Measurements from ENCODE around the gene ABTB2.

Gene ABTB2

DNA sequence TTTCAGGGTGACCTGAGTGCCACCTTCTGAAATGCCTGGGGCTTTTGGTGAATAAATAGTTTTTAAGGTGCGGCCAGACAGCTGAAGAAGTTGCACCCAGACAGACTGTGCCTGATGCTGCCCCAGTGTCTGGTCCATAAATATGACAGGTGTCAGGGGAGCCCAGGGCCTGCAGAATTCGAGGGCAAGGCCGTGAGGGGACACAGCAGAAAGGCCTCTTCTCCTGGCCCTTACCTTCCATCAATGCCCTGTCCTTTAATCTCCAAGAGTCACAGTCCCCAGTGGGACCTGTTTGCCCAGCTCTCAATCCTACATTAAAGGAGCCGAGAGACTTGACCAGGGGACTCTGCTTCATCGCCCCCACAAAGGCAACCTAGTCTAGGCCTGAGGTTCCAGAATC is 206.6 kb downstream of the ABTB2 start:
- DNase-seq (ENCODE audit: low spot score): no peak

GRCh38 chr11:34150494-34151151 is 207.2 kb downstream of the ABTB2 start:
- DNase-seq (ENCODE audit: low spot score): no peak

DNA sequence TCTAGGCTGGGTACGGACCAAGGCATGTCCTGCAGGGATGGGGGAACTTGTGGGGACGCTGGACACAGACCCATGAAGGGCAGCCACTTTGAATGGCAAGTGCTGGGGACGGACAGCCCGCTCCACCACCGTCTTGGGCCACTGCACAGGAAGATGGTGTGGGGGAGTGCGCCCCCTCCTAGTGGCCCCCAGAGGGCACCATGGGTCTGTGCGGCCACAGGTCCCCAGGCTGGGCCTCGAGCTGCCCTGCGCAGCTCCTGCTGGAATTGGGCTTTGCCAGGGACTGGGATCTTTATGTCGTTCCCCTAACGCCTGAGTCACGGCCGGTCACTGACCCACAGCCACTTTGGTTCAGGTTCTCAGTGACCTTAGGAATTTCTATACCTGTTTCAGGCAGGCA is 208.0 kb downstream of the ABTB2 start:
- DNase-seq (ENCODE audit: low spot score): no peak

DNA sequence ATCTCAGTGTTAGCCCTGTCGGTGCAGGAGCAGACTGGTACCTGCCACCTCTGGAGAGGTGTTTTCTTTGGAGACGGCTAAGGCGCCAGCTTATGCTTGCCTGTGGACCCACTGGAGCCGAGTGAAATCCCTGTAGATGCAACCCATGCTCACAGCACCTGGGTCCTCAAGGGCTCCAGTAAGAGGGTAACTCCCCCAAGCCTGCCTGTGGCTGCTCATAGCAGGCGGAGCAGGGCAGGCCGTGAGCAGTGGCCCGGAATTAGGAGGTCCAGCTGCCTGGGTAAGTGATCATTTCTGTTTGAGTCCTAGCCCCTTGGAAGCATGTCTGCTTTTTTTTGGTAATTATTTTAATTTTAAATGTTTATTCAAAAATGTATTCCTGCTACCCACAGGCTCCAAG is 208.5 kb downstream of the ABTB2 start:
- DNase-seq (ENCODE audit: low spot score): no peak

GRCh38 chr11:34148504-34149165 is 209.2 kb downstream of the ABTB2 start:
- no peak for DNase-seq (ENCODE audit: low spot score)

GRCh38 chr11:34147581-34147980 is 210.2 kb downstream of the ABTB2 start:
- DNase-seq (ENCODE audit: low spot score): no peak

DNA sequence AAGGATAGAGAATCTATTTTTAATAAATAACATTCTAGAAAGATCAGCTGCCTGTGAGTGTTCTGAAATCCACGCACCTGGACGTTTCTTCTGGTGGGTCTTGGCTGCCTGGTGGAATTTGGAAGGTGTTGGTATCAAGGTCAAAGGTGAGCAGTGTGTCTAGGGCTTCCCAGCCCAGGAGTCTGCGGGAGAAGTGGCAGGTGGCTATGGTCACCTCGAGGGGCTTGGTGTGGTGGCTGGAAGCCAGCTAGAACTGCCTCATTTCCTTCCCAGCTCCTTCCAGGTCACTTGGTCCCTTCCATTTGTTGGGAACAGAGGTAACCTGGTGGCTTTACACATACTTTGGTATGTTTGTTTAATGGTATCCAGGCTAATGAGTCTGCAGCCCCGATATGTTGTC is 210.9 kb downstream of the ABTB2 start:
- no peak for DNase-seq (ENCODE audit: low spot score)

DNA sequence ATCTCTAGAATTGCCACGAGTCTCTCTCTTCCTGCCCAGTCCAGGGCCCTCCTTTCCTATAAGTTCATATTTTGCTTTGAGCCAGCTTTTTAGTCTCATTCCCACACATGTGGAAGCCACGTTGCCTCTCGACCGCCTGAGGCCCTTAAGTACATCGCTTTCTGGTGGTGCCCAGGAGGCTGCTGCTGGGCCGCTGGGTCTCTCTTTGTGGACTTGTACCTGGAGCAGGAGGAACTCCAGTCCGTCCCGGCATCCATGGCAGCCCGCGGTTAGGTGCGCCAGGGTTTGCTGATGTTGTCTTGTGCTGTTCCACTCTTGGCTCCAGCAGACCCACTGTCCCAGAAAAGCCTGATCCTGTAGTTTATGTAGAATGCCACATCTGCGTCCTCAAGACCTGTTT is 211.4 kb downstream of the ABTB2 start:
- DNase-seq (ENCODE audit: low spot score): no peak

DNA sequence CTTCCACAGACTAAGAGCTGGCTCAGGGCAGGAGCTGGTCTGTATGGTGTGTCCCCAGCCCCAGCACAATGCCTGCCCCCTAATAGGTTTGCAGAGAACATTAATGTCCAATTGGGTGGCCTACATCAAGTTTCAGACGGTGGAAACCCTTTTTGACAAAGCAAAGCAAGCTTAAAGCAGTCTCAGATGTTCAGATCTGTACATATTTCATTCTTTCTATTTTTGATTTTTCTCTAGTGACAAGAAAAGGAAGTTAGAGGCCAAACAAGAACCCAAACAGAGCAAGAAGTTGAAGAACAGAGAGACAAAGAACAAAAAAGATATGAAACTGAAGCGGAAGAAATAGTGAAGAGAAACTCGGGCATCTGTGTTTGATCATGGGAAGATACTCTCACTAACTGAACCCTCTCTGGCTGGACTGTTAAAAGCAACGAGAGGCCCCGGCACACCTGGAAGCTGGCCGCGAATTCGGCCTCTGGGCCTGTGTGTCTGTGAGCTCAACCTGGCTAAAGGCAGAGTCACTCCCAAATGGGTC is 211.9 kb downstream of the ABTB2 start:
- DNase-seq (ENCODE audit: low spot score): no peak

DNA sequence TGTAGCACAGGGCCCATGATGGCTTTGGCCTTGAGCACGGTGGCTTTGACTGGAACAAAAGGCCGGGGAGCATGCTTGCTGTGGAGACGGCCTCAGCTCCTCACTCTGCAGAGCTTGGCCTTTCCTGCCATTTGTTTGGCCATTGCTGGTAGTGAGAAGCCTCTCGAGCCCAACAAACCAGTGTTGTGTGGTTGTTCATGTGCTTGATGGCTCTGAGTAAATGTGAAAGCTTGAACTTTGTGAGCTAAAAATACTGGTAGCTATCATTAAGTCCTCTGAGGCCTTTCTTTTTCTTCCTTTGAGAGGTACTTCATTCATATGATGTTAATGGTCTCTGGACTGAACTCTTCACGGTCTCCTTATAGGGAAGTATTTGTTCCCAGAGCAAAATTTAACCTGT is 212.7 kb downstream of the ABTB2 start:
- DNase-seq (ENCODE audit: low spot score): no peak

- no peak for DNase-seq (ENCODE audit: low spot score)
These were observed 214.8 kb downstream of the ABTB2 start for GRCh38 chr11:34143048-34143447.

DNA sequence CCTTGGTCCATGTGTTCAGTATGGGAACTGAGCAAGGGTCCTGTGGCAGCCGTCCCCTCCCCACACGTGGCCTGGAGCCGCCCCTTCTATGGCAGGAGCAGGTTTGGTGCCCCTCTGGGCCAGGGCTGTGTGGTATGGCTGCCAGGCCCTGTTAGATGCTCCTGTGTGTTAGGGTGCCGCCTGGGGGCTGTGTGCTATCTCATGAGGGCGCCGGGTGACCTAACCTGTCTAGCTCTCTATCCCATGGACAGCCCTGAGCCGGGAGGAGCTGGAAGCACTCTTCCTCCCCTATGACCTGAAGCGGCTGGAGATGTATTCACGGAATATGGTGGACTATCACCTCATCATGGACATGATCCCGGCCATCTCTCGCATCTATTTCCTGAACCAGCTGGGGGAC is 217.7 kb downstream of the ABTB2 start:
- DNase-seq (ENCODE audit: low spot score): no peak

DNA sequence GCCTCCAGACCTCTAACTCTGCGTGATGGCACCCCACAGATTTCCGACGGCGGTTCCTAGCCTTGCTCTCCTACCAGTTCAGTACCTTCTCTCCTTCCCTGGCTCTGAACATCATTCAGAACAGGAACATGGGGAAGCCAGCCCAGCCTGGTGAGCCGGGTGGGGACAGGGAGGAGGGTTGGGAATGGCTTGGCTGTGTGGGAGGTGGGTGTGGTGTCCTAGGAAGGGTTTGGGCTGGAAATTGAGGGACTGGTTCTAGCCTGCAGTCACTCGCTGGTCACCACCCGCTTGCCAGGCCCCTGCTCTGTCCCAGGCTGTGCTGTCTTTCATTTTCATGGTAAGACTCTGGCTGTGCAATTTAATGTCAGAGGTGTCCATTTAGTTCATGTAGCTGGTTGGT is 218.5 kb downstream of the ABTB2 start:
- DNase-seq (ENCODE audit: low spot score): no peak

GRCh38 chr11:34136420-34136819 is 221.4 kb downstream of the ABTB2 start:
- no peak for DNase-seq (ENCODE audit: low spot score)

DNA sequence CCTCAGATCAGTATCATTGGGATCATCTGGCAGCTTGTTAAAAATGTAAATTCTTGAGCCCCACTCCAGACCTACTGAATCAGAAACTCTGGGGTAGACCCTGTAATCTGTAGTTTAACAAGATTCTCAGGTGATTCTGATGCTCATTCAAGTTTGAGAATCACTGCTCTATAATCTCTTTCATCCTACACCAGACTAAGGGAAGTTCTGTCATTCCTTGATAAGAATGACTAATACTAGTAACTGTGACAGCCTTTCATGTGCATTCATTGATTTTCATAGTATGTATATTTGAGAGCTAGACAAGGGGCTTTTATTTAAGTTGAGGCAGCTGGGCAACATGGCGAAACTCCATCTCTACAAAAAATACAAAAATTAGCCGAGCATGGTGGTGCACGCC is 222.4 kb downstream of the ABTB2 start:
- DNase-seq (ENCODE audit: low spot score): no peak

DNA sequence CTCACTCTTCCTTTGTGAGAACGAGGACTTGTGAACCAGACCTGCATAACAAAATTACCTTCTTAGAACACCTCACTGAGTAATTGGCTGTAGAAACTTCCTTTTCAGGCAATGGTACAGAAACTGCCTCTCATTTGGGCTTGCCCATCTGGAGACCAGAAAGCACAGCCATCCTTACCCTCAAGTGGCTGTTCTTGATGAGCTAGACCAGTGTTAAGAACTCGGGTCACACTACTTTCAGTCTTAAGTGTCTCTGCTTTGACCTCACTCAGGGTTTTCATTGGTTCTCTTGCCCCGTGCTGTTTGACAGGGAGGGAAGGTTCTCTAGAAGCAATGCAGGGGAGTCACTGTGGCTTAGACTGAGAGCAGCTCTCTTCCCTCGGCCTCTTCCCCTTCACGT is 223.0 kb downstream of the ABTB2 start:
- no peak for DNase-seq (ENCODE audit: low spot score)

- no peak for DNase-seq (ENCODE audit: low spot score)
These were observed 225.4 kb downstream of the ABTB2 start for GRCh38 chr11:34132261-34132965.

- no peak for DNase-seq (ENCODE audit: low spot score)
These were observed 229.0 kb downstream of the ABTB2 start for GRCh38 chr11:34128824-34129223.

DNA sequence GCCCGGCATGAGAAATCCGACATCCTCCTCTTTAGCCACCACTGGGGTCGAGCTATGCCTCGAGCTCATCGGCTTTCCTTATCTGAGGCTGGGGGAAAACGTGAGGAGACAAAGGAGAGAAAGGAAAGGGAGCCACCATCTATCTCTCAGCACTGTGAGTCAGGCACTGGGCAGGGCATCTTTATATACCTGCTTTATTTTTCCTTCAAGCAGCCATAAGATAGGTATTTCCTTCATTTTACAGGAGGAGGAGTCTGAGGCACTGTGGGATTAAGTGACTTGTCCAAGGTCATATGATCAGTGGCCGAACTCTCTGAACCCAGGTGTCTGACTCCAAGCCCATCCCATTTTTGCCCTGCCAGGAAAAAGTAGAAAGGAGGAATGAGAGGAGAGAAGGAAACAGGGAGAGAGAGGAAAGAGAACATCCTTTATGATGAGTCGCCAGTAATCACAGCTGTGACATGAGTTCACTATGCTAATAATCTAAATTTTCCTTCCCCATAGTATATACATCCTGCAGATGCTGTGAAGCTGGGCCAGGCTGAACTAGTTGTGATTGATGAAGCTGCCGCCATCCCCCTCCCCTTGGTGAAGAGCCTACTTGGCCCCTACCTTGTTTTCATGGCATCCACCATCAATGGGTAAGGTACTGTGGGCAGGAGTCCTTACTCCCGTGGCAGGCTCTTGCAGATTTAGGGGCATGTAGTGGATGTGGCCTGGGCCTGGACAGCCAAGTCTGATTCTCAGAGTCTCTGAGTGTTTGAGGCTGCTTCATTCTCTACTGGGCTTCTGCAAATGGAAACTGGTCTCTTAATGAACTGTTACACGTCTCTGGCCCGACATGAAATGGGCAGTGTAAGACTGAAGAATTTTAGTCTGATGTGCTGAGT is 230.6 kb downstream of the ABTB2 start:
- DNase-seq (ENCODE audit: low spot score): no peak

DNA sequence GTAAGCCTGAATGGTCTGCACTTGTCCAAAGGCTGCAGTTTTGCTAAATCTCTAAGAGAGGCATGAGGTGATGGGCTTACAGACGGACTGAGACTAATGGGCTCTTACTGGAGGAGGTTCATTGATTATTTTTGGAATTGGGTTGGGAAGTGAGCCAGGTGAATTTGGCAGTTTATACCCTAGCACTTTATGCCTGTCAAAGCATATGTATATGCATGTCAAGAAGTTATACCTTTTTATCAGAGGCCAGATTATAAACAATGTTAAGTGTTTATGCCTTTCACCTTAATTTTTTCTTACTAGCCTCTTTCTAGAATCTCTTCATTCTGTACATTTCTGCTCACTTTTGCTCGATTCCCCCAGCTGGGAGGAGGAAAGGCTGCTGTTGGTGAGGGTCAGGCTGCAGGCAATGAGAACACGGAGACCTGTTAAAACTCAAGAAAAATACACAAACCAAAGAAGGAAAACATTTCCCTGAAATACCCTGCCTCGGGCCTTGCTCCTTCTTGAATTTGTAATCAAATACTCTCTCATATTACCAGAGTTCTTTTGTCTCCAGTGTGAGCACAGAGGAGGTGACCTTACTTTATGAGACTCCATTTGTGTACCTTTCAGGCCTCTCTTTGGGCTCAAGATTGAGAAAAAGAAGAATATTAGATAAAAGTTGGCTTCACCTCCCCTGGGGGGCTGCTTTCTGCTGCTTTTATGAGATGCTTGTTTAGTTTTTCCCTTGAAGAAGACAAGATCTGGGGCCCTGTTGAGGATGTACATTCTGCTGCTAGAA is 232.7 kb downstream of the ABTB2 start:
- no peak for DNase-seq (ENCODE audit: low spot score)

DNA sequence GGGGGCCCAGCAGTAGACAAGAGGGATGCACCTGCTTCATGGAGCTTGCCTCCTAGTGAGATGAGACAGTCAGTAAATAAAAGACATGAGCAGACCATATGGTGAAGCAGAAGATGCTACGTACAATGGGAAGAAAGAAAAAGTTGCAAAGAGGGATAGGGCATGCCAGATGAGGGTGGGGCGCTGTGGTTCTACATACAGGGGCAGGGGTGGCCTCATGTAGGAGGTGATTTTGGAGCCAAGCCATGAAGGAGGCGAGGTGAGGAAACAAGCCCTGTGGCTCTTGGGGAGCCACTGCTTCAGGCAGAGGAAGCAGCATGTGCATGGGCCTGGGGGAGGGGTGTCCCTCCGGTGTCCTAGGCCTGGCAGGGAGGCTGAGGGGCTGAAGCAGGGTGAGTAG is 237.2 kb downstream of the ABTB2 start:
- no peak for DNase-seq (ENCODE audit: low spot score)

All from SK-N-DZ (cell line).